ENCODE data around the gene KIF25.

- TF ChIP-seq CTCF (IDR thresholded peaks at IDR 0.05) = no peak
- TF ChIP-seq POLR2A (IDR thresholded peaks at IDR 0.05) = no peak
- TF ChIP-seq POLR2AphosphoS5 (IDR thresholded peaks at IDR 0.05) = no peak
Observed at GRCh38 chr6:167977717-167978467, 19.6 kb upstream of the KIF25 start.

All from breast epithelium (tissue), 3 donors.